GM18502 (cell line): ENCODE measurements around the gene DLG1.
A peak's percentile ranks its signal among the peaks of the same experiment; 100 is the strongest.
"Not testable (repeated sequence)": the region's sequence is repeated elsewhere in the genome, so short reads cannot be mapped to it uniquely, and the experiment has no call there.

Source experiments
- ATAC-seq: cut with Tn5 transposase; IDR thresholded peaks from one replicate; pipeline ENCODE4 v1.9.1; 2021; ENCODE audit warnings: mild to moderate bottlenecking; ENCODE audit not compliant: unreplicated experiment, poor library complexity

The DLG1 gene

GRCh38 chr3:197041875-197042488 lies 256.4 kb downstream of the DLG1 start:
- ATAC-seq: no peak

GRCh38 chr3:197040658-197041057 lies 257.8 kb downstream of the DLG1 start:
- ATAC-seq: no peak

- ATAC-seq: no peak
These were observed 259.5 kb downstream of the DLG1 start for GRCh38 chr3:197038679-197039462.

DNA sequence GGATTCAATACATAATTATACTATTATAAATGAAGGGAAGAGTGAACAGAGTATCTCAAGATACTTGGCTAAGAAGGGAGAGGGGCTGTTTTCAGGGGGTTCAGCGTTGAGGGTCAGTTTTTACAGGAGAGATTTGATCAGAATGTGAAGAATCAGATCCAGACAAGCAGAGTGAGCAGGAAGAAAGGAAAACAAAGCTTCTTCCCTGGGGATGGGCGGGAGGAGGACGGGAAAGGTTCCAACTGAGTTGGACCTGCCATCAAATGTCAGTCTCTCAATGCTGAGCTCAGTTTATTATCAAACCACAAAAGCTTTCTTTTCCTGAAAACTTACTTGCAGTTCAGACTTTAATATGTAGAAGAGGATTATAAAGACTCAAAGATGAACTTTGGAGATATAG lies 262.8 kb downstream of the DLG1 start:
- ATAC-seq: no peak

- ATAC-seq: not testable (repeated sequence)
These were observed 263.6 kb downstream of the DLG1 start for GRCh38 chr3:197034778-197035177.

DNA sequence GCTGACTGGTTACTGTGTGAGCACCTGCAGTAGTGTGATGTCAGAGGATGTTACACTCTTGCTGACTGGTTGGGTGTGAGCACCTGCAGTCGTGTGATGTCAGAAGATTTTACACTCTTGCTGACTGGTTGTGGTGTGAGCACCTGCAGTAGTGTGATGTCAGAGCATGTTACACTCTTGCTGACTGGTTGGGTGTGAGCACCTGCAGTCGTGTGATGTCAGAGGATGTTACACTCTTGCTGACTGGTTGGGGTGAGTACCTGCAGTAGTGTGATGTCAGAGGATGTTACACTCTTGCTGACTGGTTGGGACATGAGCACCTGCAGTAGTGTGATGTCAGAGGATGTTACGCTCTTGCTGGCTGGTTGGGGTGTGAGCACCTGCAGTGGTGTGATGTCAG lies 264.6 kb downstream of the DLG1 start:
- ATAC-seq: not testable (repeated sequence)

- ATAC-seq: no peak
These were observed 266.8 kb downstream of the DLG1 start for GRCh38 chr3:197031315-197032285.

GRCh38 chr3:197030379-197031314 lies 267.8 kb downstream of the DLG1 start:
- no peak for ATAC-seq

DNA sequence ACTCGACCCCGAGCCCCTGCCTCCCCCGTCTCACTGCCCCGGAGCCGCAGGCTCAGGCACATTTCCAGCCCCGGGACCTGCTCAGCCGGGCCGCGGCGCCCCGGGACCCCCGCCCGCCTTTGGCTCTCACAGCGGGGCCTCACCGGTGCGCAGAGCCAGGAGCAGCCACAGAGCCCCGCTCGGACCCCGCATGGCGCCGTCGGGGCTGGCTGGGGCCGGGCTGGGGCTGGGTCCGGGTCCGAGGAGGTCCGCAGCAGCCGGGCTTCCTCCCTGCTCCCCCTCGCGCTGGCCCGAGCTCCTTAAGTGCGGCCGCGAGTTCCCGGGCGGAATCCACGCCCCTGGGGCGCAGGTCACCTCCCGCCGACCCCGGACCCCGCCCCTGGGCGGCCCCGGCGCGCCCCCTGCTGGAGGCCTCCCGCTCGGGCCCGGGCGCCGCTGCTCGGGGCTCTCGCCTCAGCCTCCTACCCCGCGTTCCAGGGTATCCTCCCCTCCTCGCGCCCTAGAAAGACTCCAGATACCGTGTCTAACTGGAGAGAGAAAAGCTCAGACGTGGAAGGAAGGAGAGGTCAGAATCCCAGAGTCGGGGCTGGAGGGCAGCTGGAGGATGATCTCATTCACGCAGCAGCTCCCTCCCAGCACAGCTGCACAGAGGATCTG lies 268.8 kb downstream of the DLG1 start, which contains the start of gene MELTF:
Gene MELTF (minus strand): TSS at position 307 of the 657 bp plus-strand sequence. CDS start 115 bp downstream, at position 192.
- ATAC-seq: peak; percentile 81

GRCh38 chr3:197028728-197029510 lies 269.5 kb downstream of the DLG1 start:
- ATAC-seq: peak; percentile 21

DNA sequence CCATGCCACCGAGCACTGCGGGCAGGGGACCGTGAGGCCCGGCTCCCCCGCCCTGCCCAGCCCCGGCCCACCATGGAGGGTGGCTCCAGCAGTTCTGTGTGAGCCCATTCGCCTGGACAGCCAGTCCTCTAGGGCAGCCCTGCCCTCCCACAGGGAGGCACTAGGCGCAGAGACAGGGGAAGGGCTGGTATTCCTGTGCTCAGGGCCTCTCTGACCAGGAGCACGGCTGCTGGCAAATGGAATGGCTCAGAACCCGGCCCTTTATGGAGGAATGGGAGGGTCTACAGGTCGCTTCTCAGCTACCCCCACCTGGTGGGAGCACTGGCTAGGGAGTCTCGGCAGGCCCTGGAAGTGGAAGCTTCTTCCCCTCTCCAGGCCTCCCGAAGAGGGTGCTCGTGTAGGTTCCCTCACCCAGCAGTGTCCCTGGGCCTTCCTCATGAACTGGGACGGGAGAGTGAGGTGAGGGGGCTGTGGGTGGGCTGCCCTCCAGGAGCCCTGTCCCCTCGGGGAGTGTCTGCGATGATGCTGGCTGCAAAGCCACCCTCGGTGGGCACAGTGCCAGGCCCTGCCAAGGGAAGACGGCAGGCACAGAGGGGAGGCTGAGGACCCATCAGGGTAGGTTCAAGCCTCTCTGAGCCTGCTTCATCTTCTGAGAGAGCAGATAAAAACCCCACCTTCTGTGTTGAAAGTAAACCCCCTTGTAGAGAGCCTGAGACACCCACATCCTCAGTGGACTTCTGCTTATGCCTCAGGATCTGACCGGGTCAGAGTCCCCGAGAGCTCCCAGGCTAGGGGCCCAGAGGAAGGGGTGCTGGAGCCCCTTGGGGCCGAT lies 270.3 kb downstream of the DLG1 start:
- ATAC-seq: no peak

- ATAC-seq: no peak
These were observed 271.1 kb downstream of the DLG1 start for GRCh38 chr3:197027151-197027895.

DNA sequence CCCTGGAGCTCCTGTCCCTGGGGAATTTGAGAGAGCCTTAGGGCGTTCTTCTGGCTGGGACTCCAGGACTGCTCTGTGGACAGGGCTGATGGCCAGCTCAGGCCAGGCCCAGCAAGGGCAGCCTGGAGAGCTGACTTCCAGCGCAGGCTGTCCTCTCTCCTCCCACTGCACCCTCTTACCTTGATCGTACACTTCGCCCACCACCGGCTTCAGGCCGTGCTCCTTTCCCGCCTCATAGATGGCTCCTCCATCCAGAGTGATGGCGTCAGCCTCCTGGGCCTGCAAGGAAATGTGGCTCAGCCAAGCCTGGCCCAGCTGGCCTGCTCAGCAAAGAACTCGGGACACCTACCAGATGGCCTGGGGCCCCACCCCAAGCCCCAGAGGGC lies 271.9 kb downstream of the DLG1 start:
- ATAC-seq: no peak

GRCh38 chr3:197025736-197026480 lies 272.5 kb downstream of the DLG1 start:
- no peak for ATAC-seq

GRCh38 chr3:197024881-197025735 lies 273.3 kb downstream of the DLG1 start:
- no peak for ATAC-seq
